ENCODE data around the gene EDEM1. TPM values are rescaled to one million over a fixed set of nuclear protein-coding genes. Genes with fewer than 3 reads are reported as not detected.
"Not testable (repeated sequence)": the region's sequence is repeated elsewhere in the genome, so short reads cannot be mapped to it uniquely, and the experiment has no call there.

The EDEM1 gene
- total RNA-seq, 1 donor from 2014 or later = 16.3 TPM

DNA sequence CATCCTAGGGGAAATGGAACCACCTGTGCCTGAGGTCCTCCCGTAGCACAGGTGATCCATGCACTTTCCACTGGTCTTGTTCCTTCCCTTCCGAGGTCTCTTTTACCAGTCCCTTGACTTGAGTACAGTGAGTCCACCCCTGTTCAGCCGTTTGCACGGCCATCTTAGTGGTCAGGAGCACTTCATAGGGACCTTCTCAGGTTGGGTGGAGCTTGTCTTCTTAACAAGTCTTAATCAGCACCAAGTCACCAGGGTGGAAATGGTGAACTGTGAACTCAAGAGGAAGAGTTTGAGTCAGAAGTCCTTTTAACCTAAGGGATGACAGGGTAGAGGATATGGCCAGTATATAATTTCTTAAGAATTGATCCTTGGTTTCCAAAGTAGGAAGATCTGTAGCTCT, 44.0 kb upstream of the EDEM1 start:
- Mint-ChIP-seq H3K4me1 (ENCODE audit: low read depth, unreplicated experiment) (no peaks in the 10 kb centered on the region), H3K9me3 (ENCODE audit: unreplicated experiment) (peaks cover 9% of the 10 kb centered on the region), H3K4me3 (ENCODE audit: unreplicated experiment) (no peak overlapping the region), H3K27me3 (ENCODE audit: unreplicated experiment) (no peaks in the 10 kb centered on the region), H3K27ac (ENCODE audit: unreplicated experiment) (no peak overlapping the region), H3K36me3 (ENCODE audit: unreplicated experiment) (peaks cover 34% of the 10 kb centered on the region)
- TF ChIP-seq, protein P1, sequence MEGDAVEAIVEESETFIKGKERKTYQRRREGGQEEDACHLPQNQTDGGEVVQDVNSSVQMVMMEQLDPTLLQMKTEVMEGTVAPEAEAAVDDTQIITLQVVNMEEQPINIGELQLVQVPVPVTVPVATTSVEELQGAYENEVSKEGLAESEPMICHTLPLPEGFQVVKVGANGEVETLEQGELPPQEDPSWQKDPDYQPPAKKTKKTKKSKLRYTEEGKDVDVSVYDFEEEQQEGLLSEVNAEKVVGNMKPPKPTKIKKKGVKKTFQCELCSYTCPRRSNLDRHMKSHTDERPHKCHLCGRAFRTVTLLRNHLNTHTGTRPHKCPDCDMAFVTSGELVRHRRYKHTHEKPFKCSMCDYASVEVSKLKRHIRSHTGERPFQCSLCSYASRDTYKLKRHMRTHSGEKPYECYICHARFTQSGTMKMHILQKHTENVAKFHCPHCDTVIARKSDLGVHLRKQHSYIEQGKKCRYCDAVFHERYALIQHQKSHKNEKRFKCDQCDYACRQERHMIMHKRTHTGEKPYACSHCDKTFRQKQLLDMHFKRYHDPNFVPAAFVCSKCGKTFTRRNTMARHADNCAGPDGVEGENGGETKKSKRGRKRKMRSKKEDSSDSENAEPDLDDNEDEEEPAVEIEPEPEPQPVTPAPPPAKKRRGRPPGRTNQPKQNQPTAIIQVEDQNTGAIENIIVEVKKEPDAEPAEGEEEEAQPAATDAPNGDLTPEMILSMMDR (IDR thresholded peaks at IDR 0.05; ENCODE audit: partially characterized antibody, unreplicated experiment) = no peak
- no peak for DNase-seq

DNA sequence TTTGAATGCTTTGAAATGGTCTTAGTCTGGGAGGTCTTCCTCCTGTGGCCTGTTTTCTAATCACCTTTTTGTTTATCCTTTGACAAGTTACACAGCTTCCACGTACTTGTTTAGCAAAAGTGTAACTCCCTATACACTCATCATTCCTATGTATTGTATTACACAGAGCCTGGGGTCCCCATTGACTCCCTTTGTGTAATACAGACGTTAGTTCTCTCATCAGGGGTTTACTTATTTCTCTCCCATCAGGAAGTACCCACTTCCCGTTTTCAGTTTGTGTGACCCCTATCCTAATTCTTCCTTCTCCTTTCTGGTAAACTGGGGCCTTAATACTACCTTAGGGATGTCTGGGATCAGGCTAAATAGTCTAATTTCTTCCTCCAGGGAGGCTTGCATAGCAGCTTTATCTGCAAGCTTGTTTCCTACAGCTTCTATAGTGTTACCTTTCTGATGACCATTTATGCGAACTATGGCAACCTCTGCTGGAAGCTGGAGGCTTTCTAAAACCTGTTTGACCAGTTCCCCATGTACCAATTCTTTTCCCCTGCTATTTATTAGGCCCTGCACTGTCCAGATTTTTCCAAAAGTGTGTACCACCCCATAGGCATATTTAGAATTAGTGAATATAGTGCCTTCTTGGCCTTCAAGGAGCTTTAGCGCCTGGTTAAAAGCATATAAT, 43.1 kb upstream of the EDEM1 start:
- Mint-ChIP-seq H3K9me3 (ENCODE audit: unreplicated experiment) (peaks cover 9% of the 10 kb centered on the region), H3K36me3 (ENCODE audit: unreplicated experiment) (peaks cover 34% of the 10 kb centered on the region), H3K27ac (ENCODE audit: unreplicated experiment) (no peak overlapping the region), H3K4me1 (ENCODE audit: low read depth, unreplicated experiment) (no peaks in the 10 kb centered on the region), H3K27me3 (ENCODE audit: unreplicated experiment) (no peaks in the 10 kb centered on the region), H3K4me3 (ENCODE audit: unreplicated experiment) (no peak overlapping the region)
- no peak for DNase-seq
- TF ChIP-seq, protein P1 (IDR thresholded peaks at IDR 0.05; ENCODE audit: partially characterized antibody, unreplicated experiment) = no peak

DNA sequence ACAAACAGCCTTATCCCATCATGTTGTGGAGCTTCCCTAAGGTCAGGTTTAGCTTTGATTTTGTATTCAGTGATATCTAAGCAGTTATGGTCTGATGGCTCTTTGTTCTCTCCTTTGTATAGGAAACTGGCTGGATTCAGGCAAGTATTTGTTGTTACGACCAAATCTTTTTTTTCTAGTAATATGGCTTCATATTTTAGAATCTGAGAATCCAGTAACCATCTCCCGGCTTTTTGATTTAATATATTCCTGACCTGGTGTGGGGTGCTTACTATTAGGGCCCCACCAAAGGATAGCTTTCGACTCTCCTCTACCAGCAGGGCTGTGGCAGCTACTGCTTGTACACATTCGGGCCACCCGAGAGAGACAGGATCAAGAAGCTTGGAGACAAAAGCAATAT, 42.4 kb upstream of the EDEM1 start:
- peaks cover 34% of the 10 kb centered on the region for H3K36me3 Mint-ChIP-seq (ENCODE audit: unreplicated experiment)
- H3K27me3 Mint-ChIP-seq (ENCODE audit: unreplicated experiment) = no peaks in the 10 kb centered on the region
- no peaks in the 10 kb centered on the region for H3K4me1 Mint-ChIP-seq (ENCODE audit: low read depth, unreplicated experiment)
- peaks cover 14% of the 10 kb centered on the region for H3K9me3 Mint-ChIP-seq (ENCODE audit: unreplicated experiment)
- TF ChIP-seq, protein P1 (IDR thresholded peaks at IDR 0.05; ENCODE audit: partially characterized antibody, unreplicated experiment) = no peak
- no peak overlapping the region for H3K27ac Mint-ChIP-seq (ENCODE audit: unreplicated experiment)
- no peak for DNase-seq
- H3K4me3 Mint-ChIP-seq (ENCODE audit: unreplicated experiment) = no peak overlapping the region

DNA sequence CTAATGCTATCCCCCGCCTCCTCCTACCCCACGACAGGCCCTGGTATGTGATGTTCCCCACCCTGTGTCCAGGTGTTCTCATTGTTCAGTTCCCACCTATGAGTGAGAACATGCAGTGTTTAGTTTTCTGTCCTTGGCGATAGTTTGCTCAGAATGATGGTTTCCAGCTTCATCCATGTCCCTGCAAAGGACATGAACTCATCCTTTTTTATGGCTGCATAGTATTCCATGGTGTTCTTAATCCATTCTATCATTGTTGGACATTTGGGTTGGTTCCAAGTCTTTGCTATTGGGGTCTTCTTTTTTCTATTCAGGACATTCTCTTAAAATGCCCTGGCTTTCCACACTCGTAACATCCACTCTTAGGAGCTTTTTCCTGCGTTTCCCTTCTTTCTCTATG, 40.4 kb upstream of the EDEM1 start:
- peaks cover 14% of the 10 kb centered on the region for H3K9me3 Mint-ChIP-seq (ENCODE audit: unreplicated experiment)
- not testable (repeated sequence) for DNase-seq; H3K27me3 Mint-ChIP-seq (ENCODE audit: unreplicated experiment); H3K4me3 Mint-ChIP-seq (ENCODE audit: unreplicated experiment); H3K27ac Mint-ChIP-seq (ENCODE audit: unreplicated experiment); H3K4me1 Mint-ChIP-seq (ENCODE audit: low read depth, unreplicated experiment)
- H3K36me3 Mint-ChIP-seq (ENCODE audit: unreplicated experiment) = peaks cover 34% of the 10 kb centered on the region

DNA sequence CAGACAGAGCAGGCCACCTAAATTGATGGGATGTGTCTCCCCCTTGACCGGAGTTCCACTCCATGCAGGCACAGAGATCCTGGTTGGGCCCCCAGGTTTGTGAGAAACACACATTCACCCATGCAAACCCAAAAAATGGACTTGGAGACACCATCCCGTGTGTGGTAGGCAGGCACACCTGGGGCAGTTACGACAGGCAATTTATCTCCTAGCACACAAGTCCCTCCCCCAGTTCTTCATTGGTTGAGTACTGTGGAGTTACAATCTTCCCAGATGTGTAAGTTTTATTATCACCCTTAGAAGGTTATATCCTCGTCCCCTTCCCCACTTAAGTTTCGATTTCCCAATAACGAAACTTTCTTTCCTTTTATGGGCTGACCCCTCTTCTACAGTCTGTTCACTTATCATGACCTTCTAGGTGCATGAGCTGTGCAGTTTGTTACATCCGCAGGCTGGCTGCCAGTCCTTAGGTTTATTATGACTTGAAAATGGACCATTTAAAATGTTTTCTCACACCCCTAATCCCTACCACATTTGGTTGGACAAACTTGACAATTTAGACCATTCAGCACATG, 38.1 kb upstream of the EDEM1 start:
- peaks cover 11% of the 10 kb centered on the region for H3K9me3 Mint-ChIP-seq (ENCODE audit: unreplicated experiment)
- DNase-seq = no peak
- peaks cover 21% of the 10 kb centered on the region for H3K36me3 Mint-ChIP-seq (ENCODE audit: unreplicated experiment)
- H3K27ac Mint-ChIP-seq (ENCODE audit: unreplicated experiment) = no peak overlapping the region
- peaks cover 3% of the 10 kb centered on the region for H3K4me1 Mint-ChIP-seq (ENCODE audit: low read depth, unreplicated experiment)
- no peaks in the 10 kb centered on the region for H3K27me3 Mint-ChIP-seq (ENCODE audit: unreplicated experiment)
- TF ChIP-seq, protein P1 (IDR thresholded peaks at IDR 0.05; ENCODE audit: partially characterized antibody, unreplicated experiment) = no peak
- H3K4me3 Mint-ChIP-seq (ENCODE audit: unreplicated experiment) = no peak overlapping the region

Data from glutamatergic neuron (in vitro differentiated cells).